ENCODE data around the gene LEUTX. TPM values are rescaled to one million over a fixed set of nuclear protein-coding genes. Genes with fewer than 3 reads are reported as not detected.
"Not testable (repeated sequence)": the region's sequence is repeated elsewhere in the genome, so short reads cannot be mapped to it uniquely, and the experiment has no call there.

The LEUTX gene
- total and polyA plus RNA-seq, 4 experiments from 2014 or later = not detected

DNA sequence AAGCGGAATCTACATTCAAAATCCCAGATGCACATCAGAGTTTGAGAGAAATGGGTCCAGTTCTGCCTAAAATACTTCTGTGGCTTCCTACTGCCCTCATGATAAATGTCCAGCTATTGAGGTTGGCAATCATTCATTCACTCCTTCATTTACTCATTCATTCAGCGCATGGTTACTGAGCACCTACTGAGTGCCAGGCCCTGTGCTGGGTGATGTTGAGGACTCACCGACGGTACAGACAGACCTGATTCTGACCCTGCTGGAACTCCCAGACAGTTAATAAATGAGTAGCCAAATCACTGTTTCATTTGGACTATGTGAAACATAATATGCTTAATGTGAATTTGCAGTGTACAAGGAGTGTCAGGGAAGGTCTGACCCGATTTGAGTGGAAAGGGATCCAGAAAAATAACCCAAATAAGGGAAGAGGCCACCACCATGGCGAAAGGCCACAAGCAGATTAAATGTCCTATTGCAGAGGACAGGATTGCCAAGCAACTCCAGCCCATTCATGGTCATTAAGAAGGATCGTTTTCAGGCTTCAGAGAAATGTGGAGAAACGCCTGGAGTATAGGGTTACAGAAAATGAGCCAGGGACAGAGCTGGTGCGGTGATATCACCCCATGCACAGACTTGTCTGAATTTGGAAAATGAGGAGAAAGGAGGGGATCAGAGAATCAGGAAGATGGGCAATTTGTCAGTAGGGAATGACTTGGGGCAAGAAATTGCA, 34.8 kb downstream of the LEUTX start:
- Histone ChIP-seq H3K4me3 (ENCODE audit: low read length in 2 of 2) (no peak overlapping the region), H3K27ac (ENCODE audit: low read depth, low read length) (no peak overlapping the region), H3K9me3 (ENCODE audit: control insufficient read depth in 1 of 2, low read length in 2 of 2) (no peaks in the 10 kb centered on the region), H3K4me1 (ENCODE audit: insufficient read depth, low read length) (no peaks in the 10 kb centered on the region), H3K36me3 (ENCODE audit: insufficient read depth, low read length) (no peaks in the 10 kb centered on the region), H3K27me3 (ENCODE audit: insufficient read depth, low read length) (no peaks in the 10 kb centered on the region)
- DNase-seq = no peak
- POLR2A ChIA-PET (ENCODE audit: partially characterized antibody) = no interaction called here
- Mint-ChIP-seq H3K27me3 (no peaks in the 10 kb centered on the region), H3K36me3 (peaks cover 18 to 23% of the 10 kb centered on the region in 2 donors), H3K4me3 (no peak overlapping the region), H3K27ac (peak overlapping the region in 3 of 7 donors; percentile 1 to 74 (median 10)), H3K9me3 (peaks cover 0 to 2% (median 0%) of the 10 kb centered on the region in 8 donors), H3K4me1 (peaks cover 0 to 3% (median 3%) of the 10 kb centered on the region in 4 donors)
- CTCF ChIA-PET (ENCODE audit: partially characterized antibody) = interaction anchor here (1.6 kb wide), 1 partner anchor 30 kb away, joined by 5 read pairs; no protein-coding TSS in a partner anchor
- intact Hi-C loops (cut with micrococcal nuclease) = no loop called here

DNA sequence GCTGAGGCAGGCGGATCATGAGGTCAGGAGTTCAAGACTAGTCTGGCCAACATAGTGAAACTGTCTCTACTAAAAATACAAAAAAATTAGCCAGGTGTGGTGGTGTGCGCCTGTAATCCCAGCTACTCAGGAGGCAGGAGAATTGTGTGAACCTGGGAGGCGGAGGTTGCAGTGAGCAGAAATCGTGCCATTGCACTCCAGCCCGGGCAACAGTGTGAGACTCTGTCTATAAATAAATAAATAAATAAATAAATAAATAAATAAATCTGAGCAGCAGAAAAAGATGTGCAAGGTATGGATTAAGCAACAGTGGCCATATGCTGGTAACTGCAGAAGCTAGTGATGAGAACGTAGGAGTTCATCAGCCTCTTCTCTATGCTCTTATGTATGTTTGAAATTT, 35.5 kb downstream of the LEUTX start:
- POLR2A ChIA-PET (ENCODE audit: partially characterized antibody); H3K4me3 ChIP-seq (ENCODE audit: low read length in 2 of 2); H3K4me3 Mint-ChIP-seq; H3K9me3 ChIP-seq (ENCODE audit: control insufficient read depth in 1 of 2, low read length in 2 of 2); CTCF ChIA-PET (ENCODE audit: partially characterized antibody); H3K4me1 Mint-ChIP-seq; H3K27me3 Mint-ChIP-seq; H3K27ac Mint-ChIP-seq; H3K4me1 ChIP-seq (ENCODE audit: insufficient read depth, low read length); H3K36me3 ChIP-seq (ENCODE audit: insufficient read depth, low read length); H3K9me3 Mint-ChIP-seq; intact Hi-C loops (cut with micrococcal nuclease); H3K27ac ChIP-seq (ENCODE audit: low read depth, low read length); H3K27me3 ChIP-seq (ENCODE audit: insufficient read depth, low read length); DNase-seq: not testable (repeated sequence)
- H3K36me3 Mint-ChIP-seq = peaks cover 18 to 26% of the 10 kb centered on the region in 2 donors

DNA sequence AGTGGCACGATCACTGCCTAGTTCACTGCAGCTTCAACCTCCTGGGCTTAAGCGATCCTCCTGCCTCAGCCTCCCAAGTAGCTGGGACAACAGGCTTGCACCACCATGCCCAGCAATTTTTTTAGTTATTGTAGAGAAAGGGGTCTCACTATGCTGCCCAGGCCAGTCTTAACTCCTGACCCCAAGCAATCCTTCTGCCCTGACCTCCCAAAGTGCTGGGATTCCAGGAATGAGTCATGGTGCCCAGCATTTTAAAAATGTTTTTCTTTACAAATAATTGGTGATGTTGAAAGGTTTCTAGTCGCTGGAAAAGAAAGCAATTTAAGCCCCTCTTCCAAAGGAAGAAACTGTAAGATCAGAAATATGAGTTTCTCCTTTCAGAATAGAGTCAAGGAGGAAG, 35.9 kb downstream of the LEUTX start:
- no peak overlapping the region for H3K27ac Mint-ChIP-seq
- CTCF ChIA-PET (ENCODE audit: partially characterized antibody) = interaction anchor here (1.8 kb wide), 1 partner anchor 22 kb away, joined by 9 read pairs; no protein-coding TSS in a partner anchor

DNA sequence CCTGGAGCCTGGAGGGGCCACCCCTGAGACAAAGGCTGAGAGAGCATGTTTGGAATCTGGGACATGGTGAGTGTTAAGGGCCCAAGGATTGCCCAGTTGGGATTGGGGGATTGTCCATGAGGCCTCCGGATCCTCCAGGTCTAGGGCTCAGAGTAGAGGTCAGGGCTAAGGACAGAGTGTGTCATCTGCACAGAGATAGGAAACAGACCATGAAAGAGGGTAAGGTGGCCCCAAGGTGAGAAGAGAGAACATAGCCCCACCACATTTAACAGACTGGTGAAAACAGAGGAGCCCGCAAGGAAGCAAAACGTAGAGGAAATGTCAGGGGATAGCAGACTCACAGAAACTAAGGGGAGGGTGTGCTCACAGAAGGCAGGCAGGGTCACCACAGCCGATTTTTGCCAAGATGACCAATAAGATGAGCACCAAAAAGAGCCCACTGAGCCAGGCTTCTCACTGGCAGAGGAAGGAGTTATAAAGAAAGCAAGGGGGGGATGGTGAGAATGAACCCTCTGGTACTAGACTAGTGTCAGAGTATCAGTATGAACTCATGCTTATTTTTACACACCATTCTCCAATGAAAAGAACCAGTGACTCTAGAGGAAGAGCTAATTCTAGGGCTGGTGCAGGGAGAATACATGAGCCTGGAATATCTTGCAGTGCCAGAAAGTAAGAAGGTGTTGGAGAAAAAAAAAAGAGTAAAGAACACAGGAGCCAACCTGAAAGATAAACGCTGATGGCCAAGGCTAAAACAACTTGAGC, 37.8 kb downstream of the LEUTX start:
- Histone ChIP-seq H3K9me3 (ENCODE audit: control insufficient read depth in 1 of 2, low read length in 2 of 2) (no peaks in the 10 kb centered on the region), H3K27ac (ENCODE audit: low read depth, low read length) (no peak overlapping the region), H3K27me3 (ENCODE audit: insufficient read depth, low read length) (no peaks in the 10 kb centered on the region), H3K4me3 (ENCODE audit: low read length in 2 of 2) (no peak overlapping the region), H3K36me3 (ENCODE audit: insufficient read depth, low read length) (no peaks in the 10 kb centered on the region), H3K4me1 (ENCODE audit: insufficient read depth, low read length) (no peaks in the 10 kb centered on the region)
- DNase-seq = no peak
- H3K36me3 Mint-ChIP-seq = peaks cover 18 to 27% of the 10 kb centered on the region in 2 donors
- H3K27ac Mint-ChIP-seq = no peak overlapping the region
- POLR2A ChIA-PET (ENCODE audit: partially characterized antibody) = no interaction called here
- CTCF ChIA-PET (ENCODE audit: partially characterized antibody) = interaction anchor here (1.8 kb wide), 1 partner anchor 24 kb away, joined by 9 read pairs; no protein-coding TSS in a partner anchor
- intact Hi-C loops (cut with micrococcal nuclease) = no loop called here
- peak overlapping the region in 1 of 8 donors; percentile 62 for H3K4me3 Mint-ChIP-seq
- peaks cover 3 to 10% (median 6%) of the 10 kb centered on the region in 4 donors for H3K4me1 Mint-ChIP-seq
- no peaks in the 10 kb centered on the region for H3K27me3 Mint-ChIP-seq
- no peaks in the 10 kb centered on the region for H3K9me3 Mint-ChIP-seq

More for the DNA sequence above, 35.9 kb downstream of the LEUTX start:
- Histone ChIP-seq H3K36me3 (ENCODE audit: insufficient read depth, low read length) (no peaks in the 10 kb centered on the region), H3K27ac (ENCODE audit: low read depth, low read length) (no peak overlapping the region), H3K4me1 (ENCODE audit: insufficient read depth, low read length) (no peaks in the 10 kb centered on the region), H3K9me3 (ENCODE audit: control insufficient read depth in 1 of 2, low read length in 2 of 2) (no peaks in the 10 kb centered on the region), H3K4me3 (ENCODE audit: low read length in 2 of 2) (no peak overlapping the region), H3K27me3 (ENCODE audit: insufficient read depth, low read length) (no peaks in the 10 kb centered on the region)
- intact Hi-C loops (cut with micrococcal nuclease) = no loop called here
- Mint-ChIP-seq H3K4me3 (no peak overlapping the region), H3K9me3 (no peaks in the 10 kb centered on the region), H3K27me3 (no peaks in the 10 kb centered on the region), H3K36me3 (peaks cover 18 to 27% of the 10 kb centered on the region in 2 donors), H3K4me1 (peaks cover 3 to 9% (median 5%) of the 10 kb centered on the region in 4 donors)
- POLR2A ChIA-PET (ENCODE audit: partially characterized antibody) = no interaction called here
- no peak for DNase-seq

DNA sequence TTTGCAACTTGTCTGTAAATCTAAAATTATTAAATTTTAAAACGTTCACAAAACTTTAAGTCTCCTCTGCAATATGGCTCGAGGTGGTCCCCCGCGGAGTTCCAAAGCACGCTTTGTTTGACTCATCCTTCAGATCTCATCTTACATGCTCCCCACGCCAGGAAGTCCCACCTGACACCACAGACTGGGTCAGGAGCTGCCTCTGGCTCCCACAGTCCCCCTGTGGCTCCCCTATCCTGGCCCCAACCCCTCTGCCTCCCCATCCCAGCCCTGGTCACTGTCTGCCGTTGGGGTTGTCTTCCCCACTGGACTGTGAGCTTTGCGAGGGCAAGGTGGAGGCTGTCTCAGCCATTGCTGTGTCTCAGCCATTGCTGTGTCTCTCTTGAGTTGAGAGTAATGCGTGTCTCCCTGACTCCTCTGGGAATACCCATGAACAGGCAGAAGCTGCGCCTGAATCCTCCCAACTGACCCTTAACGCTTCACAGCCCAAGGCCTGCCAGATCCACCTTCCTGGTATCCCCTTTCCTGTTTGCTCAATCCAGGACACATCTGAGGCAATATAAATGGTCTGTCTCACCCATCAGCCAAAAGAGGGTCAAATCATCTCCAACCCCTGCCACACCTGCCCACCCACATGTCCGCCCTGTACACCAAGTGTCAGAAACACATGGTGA, 39.4 kb downstream of the LEUTX start:
- H3K27me3 Mint-ChIP-seq = no peaks in the 10 kb centered on the region
- no peak overlapping the region for H3K27ac Mint-ChIP-seq
- ChIA-PET POLR2A (ENCODE audit: partially characterized antibody) (no interaction called here), CTCF (ENCODE audit: partially characterized antibody) (no interaction called here)
- no peak for DNase-seq
- no peaks in the 10 kb centered on the region for H3K27me3 ChIP-seq (ENCODE audit: insufficient read depth, low read length)
- no peaks in the 10 kb centered on the region for H3K36me3 ChIP-seq (ENCODE audit: insufficient read depth, low read length)
- no peaks in the 10 kb centered on the region for H3K4me1 ChIP-seq (ENCODE audit: insufficient read depth, low read length)
- H3K4me1 Mint-ChIP-seq = peaks cover 3 to 10% (median 6%) of the 10 kb centered on the region in 4 donors
- no peak overlapping the region for H3K27ac ChIP-seq (ENCODE audit: low read depth, low read length)
- peaks cover 18 to 24% of the 10 kb centered on the region in 2 donors for H3K36me3 Mint-ChIP-seq
- no peaks in the 10 kb centered on the region for H3K9me3 Mint-ChIP-seq
- no peaks in the 10 kb centered on the region for H3K9me3 ChIP-seq (ENCODE audit: control insufficient read depth in 1 of 2, low read length in 2 of 2)
- intact Hi-C loops (cut with micrococcal nuclease) = no loop called here
- H3K4me3 ChIP-seq (ENCODE audit: low read length in 2 of 2) = no peak overlapping the region
- no peak overlapping the region for H3K4me3 Mint-ChIP-seq

DNA sequence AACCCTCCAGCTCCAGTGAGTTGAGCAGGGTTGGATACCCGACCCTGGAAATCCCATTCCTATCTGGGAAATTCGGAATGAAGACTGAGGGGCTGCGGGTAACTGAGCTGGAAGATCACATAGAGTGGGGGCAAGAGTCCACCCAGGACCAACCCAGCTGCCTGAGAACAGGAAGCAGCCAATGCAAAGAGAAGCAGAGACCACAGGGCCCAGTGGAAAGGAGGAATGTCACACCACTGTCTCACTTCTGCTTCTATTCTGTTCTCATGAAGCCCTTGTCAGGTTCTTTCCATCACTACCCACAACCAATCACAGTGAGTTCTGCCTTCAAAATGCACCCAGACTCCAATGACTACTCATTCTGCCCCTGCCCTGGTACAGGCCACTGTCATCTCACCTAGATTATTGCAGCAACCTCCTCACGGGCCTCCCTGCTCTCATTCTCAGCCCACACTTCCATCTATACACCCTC, 40.0 kb downstream of the LEUTX start:
- CTCF ChIA-PET (ENCODE audit: partially characterized antibody) = no interaction called here
- H3K27ac Mint-ChIP-seq = no peak overlapping the region
- no peaks in the 10 kb centered on the region for H3K27me3 Mint-ChIP-seq

DNA sequence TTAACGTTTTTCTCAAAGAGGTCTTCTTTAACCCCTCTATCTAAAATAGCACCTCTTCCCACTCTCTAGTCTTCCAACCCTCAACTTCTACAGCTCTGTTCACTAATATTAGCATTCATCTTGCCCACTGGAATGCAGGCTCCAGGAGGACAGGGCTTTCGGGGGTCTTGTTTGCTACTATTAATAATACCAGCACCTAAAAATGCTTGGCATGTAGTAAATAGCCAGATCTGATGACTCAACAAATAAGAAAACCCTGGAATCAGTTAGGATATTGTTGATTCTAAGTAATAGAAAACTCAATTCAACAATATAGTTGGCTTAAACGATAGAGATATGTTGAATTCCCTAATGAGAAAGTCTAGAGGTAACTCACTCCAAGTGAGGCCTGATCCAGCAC, 41.1 kb downstream of the LEUTX start:
- Histone ChIP-seq H3K9me3 (ENCODE audit: control insufficient read depth in 1 of 2, low read length in 2 of 2) (no peaks in the 10 kb centered on the region), H3K27me3 (ENCODE audit: insufficient read depth, low read length) (no peaks in the 10 kb centered on the region), H3K36me3 (ENCODE audit: insufficient read depth, low read length) (no peaks in the 10 kb centered on the region), H3K4me3 (ENCODE audit: low read length in 2 of 2) (no peak overlapping the region), H3K4me1 (ENCODE audit: insufficient read depth, low read length) (peaks cover 11% of the 10 kb centered on the region), H3K27ac (ENCODE audit: low read depth, low read length) (no peak overlapping the region)
- Mint-ChIP-seq H3K36me3 (peaks cover 15 to 19% of the 10 kb centered on the region in 2 donors), H3K4me3 (no peak overlapping the region), H3K27ac (peak overlapping the region in 1 of 7 donors; percentile 21), H3K9me3 (no peaks in the 10 kb centered on the region), H3K27me3 (no peaks in the 10 kb centered on the region), H3K4me1 (peaks cover 0 to 10% (median 6%) of the 10 kb centered on the region in 4 donors)
- ChIA-PET CTCF (ENCODE audit: partially characterized antibody) (interaction anchor here (2.3 kb wide), 1 partner anchor 151 kb away, joined by 6 read pairs; the partner anchor contains the start of gene PSMC4), POLR2A (ENCODE audit: partially characterized antibody) (interaction anchor here (0.7 kb wide), 1 partner anchor 14 kb away, joined by 3 read pairs; the partner anchor contains the start of gene DYRK1B)
- intact Hi-C loops (cut with micrococcal nuclease) = loop anchor here (5.0 kb wide), 1 partner anchor 477 kb away; the partner anchor contains the start of gene SAMD4B
- DNase-seq = no peak

More for the DNA sequence above, 40.0 kb downstream of the LEUTX start:
- no peaks in the 10 kb centered on the region for H3K9me3 Mint-ChIP-seq
- peaks cover 15 to 21% of the 10 kb centered on the region in 2 donors for H3K36me3 Mint-ChIP-seq
- intact Hi-C loops (cut with micrococcal nuclease) = no loop called here
- peaks cover under 1 to 10% (median 6%) of the 10 kb centered on the region in 4 donors for H3K4me1 Mint-ChIP-seq
- Histone ChIP-seq H3K9me3 (ENCODE audit: control insufficient read depth in 1 of 2, low read length in 2 of 2) (no peaks in the 10 kb centered on the region), H3K27ac (ENCODE audit: low read depth, low read length) (no peak overlapping the region), H3K27me3 (ENCODE audit: insufficient read depth, low read length) (no peaks in the 10 kb centered on the region), H3K36me3 (ENCODE audit: insufficient read depth, low read length) (no peaks in the 10 kb centered on the region), H3K4me3 (ENCODE audit: low read length in 2 of 2) (no peak overlapping the region), H3K4me1 (ENCODE audit: insufficient read depth, low read length) (peaks cover 4% of the 10 kb centered on the region)
- no peak for DNase-seq
- H3K4me3 Mint-ChIP-seq = no peak overlapping the region
- POLR2A ChIA-PET (ENCODE audit: partially characterized antibody) = no interaction called here
